Astrocyte (in vitro differentiated cells and primary cell): Measurements from ENCODE around the gene THRA. TPM values are rescaled to one million over a fixed set of nuclear protein-coding genes. Genes with fewer than 3 reads are reported as not detected.
A peak's percentile ranks its signal among the peaks of the same experiment; 100 is the strongest.

Experiments used
- DNase-seq: peaks from one replicate; pipeline ENCODE4 v3.0.0-alpha.2; 2010; ENCODE audit warnings: low read depth
- FAIRE-seq: peaks from 2 replicates; lab custom pipeline; 2011; peaks lifted over from hg19 to GRCh38; lab: Jason Lieb, UNC
- H2AFZ ChIP-seq: 2 replicates; pipeline ENCODE4 v1.6.0; 2012; ENCODE audit warnings: low read depth, low read length, inconsistent platforms
- H3K27ac ChIP-seq: 2 replicates; pipeline ENCODE4 v1.5.1; 2011; ENCODE audit warnings: low read depth, low read length, inconsistent platforms
- H3K27me3 ChIP-seq: 2 replicates; pipeline ENCODE4 v1.6.0; 2011; ENCODE audit warnings: low read length, inconsistent platforms; ENCODE audit not compliant: insufficient read depth
- H3K36me3 ChIP-seq: 2 replicates; pipeline ENCODE4 v1.5.1; 2011; ENCODE audit warnings: low read length, inconsistent platforms; ENCODE audit not compliant: insufficient read depth
- H3K4me1 ChIP-seq: 2 replicates; pipeline ENCODE4 v1.5.1; 2011; ENCODE audit warnings: low read length, inconsistent platforms; ENCODE audit not compliant: insufficient read depth
- H3K4me2 ChIP-seq: 2 replicates; pipeline ENCODE4 v1.6.0; 2012; ENCODE audit warnings: low read length, inconsistent platforms
- H3K4me3 ChIP-seq: 2 replicates; pipeline ENCODE4 v1.5.1; 2011; ENCODE audit warnings: low read depth, mild to moderate bottlenecking, low read length, inconsistent platforms; ENCODE audit not compliant: insufficient read depth
- H3K79me2 ChIP-seq: 2 replicates; pipeline ENCODE4 v1.6.0; 2012; ENCODE audit warnings: mild to moderate bottlenecking, low read length, inconsistent platforms; ENCODE audit not compliant: insufficient read depth
- H3K9ac ChIP-seq: 2 replicates; pipeline ENCODE4 v1.6.0; 2012; ENCODE audit warnings: mild to moderate bottlenecking, low read length, inconsistent platforms
- H3K9me3 ChIP-seq: 2 replicates; pipeline ENCODE4 v1.5.1; 2012; ENCODE audit warnings: low read depth, mild to moderate bottlenecking, low read length, inconsistent platforms; ENCODE audit not compliant: insufficient read depth
- H4K20me1 ChIP-seq: 2 replicates; pipeline ENCODE4 v1.6.0; 2012; ENCODE audit warnings: low read length, inconsistent platforms; ENCODE audit not compliant: insufficient read depth
- H3K27ac Mint-ChIP-seq: one replicate; pipeline ENCODE4 v1.8.0; 2021; ENCODE audit warnings: mild to moderate bottlenecking, mixed read lengths; ENCODE audit not compliant: unreplicated experiment
- H3K27me3 Mint-ChIP-seq: one replicate; pipeline ENCODE4 v1.8.0; 2021; ENCODE audit warnings: low read depth, mixed read lengths; ENCODE audit not compliant: unreplicated experiment
- H3K36me3 Mint-ChIP-seq: one replicate; pipeline ENCODE4 v1.8.0; 2021; ENCODE audit warnings: low read depth, mixed read lengths; ENCODE audit not compliant: unreplicated experiment
- H3K4me1 Mint-ChIP-seq: one replicate; pipeline ENCODE4 v1.8.0; 2021; ENCODE audit warnings: low read depth, mixed read lengths; ENCODE audit not compliant: unreplicated experiment
- H3K4me3 Mint-ChIP-seq: one replicate; pipeline ENCODE4 v1.8.0; 2021; ENCODE audit warnings: mild to moderate bottlenecking, moderate library complexity, mixed read lengths; ENCODE audit not compliant: unreplicated experiment
- H3K9me3 Mint-ChIP-seq: one replicate; pipeline ENCODE4 v1.8.0; 2021; ENCODE audit warnings: mild to moderate bottlenecking, mixed read lengths; ENCODE audit not compliant: unreplicated experiment
- EZH2 ChIP-seq: IDR thresholded peaks from 2 replicates; pipeline ENCODE4 v1.6.1; 2012; ENCODE audit warnings: mild to moderate bottlenecking, low read length, inconsistent platforms; ENCODE audit not compliant: insufficient read depth
- total RNA-seq: library from RNA; stranded (reverse); gene quantifications from 2 replicates; pipeline ENCODE4 v1.2.1, GENCODE V29; 2021
- TF ChIP-seq, protein P1 (sequence below): IDR thresholded peaks from 2 replicates; pipeline ENCODE4 v1.5.1; 2011; ENCODE audit warnings: low read depth, mild to moderate bottlenecking, inconsistent platforms, low read length, moderate library complexity; ENCODE audit not compliant: insufficient read depth

The THRA gene
- total RNA-seq, 1 donor from 2014 or later: 16.7 TPM

DNA sequence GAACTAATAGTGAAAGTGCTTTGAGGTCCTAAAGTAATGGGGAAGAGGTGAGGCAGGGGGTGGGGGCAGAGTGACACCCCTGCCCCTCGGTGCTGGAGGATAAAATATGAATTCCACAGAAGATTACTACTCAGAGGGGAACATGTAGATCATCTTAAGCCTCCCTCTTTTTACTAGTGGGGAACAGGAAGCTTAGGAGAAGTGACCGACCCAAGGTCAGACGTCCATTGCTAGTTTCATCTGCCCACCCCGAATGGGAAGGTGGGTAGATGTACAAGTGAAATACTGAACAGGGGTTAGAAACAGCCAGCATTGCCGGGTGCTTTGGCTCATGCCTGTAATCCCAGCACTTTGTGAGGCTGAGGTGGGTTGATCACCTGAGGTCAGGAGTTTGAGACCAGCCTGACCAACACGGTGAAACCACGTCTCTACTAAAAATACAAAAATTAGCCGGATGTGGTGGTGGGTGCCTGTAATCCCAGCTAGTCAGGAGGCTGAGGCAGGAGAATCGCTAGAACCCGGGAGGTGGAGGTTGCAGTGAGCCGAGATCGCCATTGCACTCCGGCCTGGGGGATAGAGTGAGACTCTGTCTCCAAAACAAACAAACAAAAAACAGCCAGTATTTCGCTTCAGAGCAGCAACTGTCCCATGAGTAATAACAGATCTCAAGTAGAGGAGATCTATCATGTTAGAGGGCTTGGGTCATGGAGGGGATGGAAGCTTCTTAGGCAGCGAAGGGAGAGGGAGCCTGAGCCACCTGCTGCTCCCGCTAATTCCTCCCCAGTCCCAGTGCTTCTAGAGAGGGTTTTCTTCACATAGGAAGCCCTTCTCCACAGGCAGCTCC is 38.8 kb downstream of the THRA start:
- no peaks in the 10 kb centered on the region for H3K9me3 Mint-ChIP-seq
- Histone ChIP-seq H3K27me3 (no peaks in the 10 kb centered on the region), H3K4me1 (peaks cover 34% of the 10 kb centered on the region), H3K4me3 (peak overlapping the region; percentile 74), H3K4me2 (peak overlapping the region; percentile 91), H3K79me2 (peaks cover 17% of the 10 kb centered on the region), H3K36me3 (no peaks in the 10 kb centered on the region), H3K9me3 (no peaks in the 10 kb centered on the region), H2AFZ (peak overlapping the region; percentile 42), H3K27ac (peak overlapping the region; percentile 96), H4K20me1 (no peaks in the 10 kb centered on the region), H3K9ac (peak overlapping the region; percentile 89)
- peaks cover 3% of the 10 kb centered on the region for H3K27me3 Mint-ChIP-seq
- no peak for FAIRE-seq
- H3K27ac Mint-ChIP-seq: peak overlapping the region; percentile 94
- peak overlapping the region; percentile 97 for H3K4me3 Mint-ChIP-seq
- no peak for DNase-seq
- H3K4me1 Mint-ChIP-seq: peaks cover 53% of the 10 kb centered on the region
- TF ChIP-seq EZH2: no peak
- TF ChIP-seq, protein P1, sequence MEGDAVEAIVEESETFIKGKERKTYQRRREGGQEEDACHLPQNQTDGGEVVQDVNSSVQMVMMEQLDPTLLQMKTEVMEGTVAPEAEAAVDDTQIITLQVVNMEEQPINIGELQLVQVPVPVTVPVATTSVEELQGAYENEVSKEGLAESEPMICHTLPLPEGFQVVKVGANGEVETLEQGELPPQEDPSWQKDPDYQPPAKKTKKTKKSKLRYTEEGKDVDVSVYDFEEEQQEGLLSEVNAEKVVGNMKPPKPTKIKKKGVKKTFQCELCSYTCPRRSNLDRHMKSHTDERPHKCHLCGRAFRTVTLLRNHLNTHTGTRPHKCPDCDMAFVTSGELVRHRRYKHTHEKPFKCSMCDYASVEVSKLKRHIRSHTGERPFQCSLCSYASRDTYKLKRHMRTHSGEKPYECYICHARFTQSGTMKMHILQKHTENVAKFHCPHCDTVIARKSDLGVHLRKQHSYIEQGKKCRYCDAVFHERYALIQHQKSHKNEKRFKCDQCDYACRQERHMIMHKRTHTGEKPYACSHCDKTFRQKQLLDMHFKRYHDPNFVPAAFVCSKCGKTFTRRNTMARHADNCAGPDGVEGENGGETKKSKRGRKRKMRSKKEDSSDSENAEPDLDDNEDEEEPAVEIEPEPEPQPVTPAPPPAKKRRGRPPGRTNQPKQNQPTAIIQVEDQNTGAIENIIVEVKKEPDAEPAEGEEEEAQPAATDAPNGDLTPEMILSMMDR: no peak
- H3K36me3 Mint-ChIP-seq: peaks cover 9% of the 10 kb centered on the region

DNA sequence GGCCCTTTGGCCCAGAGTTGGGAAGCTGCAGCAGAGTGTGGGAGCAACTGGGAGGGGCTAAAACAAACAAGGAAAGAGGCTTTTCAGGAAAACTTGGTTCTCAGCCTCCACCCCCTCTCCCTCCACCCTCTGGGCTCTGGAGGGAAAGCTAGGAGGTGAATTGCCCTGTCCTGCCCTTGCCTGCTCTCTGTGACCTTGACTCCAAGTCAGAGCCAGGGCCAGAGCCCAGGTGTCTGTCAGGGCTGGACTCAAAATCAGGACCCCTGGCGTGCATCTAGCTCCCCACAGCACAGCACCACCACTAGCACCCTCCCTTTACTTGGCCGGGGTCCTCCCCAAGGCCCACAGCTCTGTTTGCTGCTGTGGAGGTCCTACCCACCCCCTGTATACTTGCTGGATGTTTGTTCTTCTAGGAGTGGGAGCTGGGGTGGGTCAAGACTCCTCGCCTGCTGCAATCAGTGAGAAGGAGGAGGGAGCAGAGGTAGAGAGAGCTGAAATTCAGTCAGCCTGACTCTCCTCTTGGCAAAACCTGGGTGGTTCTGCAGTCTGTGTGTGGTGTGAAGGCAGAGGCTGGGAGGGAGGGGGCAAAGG is 40.4 kb downstream of the THRA start:
- peaks cover 15% of the 10 kb centered on the region for H3K79me2 ChIP-seq
- no peak for DNase-seq
- Mint-ChIP-seq H3K27me3 (peaks cover 3% of the 10 kb centered on the region), H3K9me3 (no peaks in the 10 kb centered on the region), H3K36me3 (peaks cover 3% of the 10 kb centered on the region), H3K4me1 (peaks cover 68% of the 10 kb centered on the region), H3K27ac (no peak overlapping the region), H3K4me3 (no peak overlapping the region)
- H4K20me1 ChIP-seq: no peaks in the 10 kb centered on the region
- H3K27me3 ChIP-seq: no peaks in the 10 kb centered on the region
- H3K36me3 ChIP-seq: no peaks in the 10 kb centered on the region
- H3K27ac ChIP-seq: no peak overlapping the region
- TF ChIP-seq EZH2: no peak
- TF ChIP-seq, protein P1: no peak
- H3K4me1 ChIP-seq: peaks cover 47% of the 10 kb centered on the region
- H3K9me3 ChIP-seq: no peaks in the 10 kb centered on the region
- no peak overlapping the region for H3K4me3 ChIP-seq
- H3K4me2 ChIP-seq: no peak overlapping the region
- no peak overlapping the region for H3K9ac ChIP-seq
- no peak overlapping the region for H2AFZ ChIP-seq
- FAIRE-seq: no peak

DNA sequence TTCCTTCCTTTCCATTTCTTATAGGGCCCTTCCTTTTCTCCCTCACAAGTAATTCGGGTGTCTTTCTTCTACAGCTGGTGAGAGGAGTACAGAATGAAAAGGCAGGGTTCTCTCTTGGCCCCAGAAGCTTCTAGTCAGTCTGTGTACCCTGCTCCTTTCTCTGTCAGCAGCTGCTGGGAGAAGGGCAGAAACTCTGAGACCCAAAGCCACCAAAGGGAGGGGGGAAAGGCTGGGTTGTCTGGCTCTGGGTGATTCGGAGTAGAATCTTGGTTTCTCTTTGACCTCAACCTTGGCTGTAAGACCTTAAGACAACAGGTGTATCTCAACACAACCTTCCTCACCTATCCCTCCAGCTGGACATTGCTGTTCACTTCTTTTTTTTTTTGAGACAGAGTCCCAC is 40.9 kb downstream of the THRA start:
- no peak for FAIRE-seq
- Histone ChIP-seq H3K36me3 (no peaks in the 10 kb centered on the region), H2AFZ (no peak overlapping the region), H4K20me1 (no peaks in the 10 kb centered on the region), H3K27ac (no peak overlapping the region), H3K4me3 (no peak overlapping the region), H3K27me3 (no peaks in the 10 kb centered on the region), H3K4me2 (no peak overlapping the region), H3K4me1 (peaks cover 46% of the 10 kb centered on the region), H3K79me2 (peaks cover 10% of the 10 kb centered on the region), H3K9me3 (no peaks in the 10 kb centered on the region), H3K9ac (no peak overlapping the region)
- TF ChIP-seq, protein P1: no peak
- H3K27me3 Mint-ChIP-seq: peaks cover 3% of the 10 kb centered on the region
- H3K4me3 Mint-ChIP-seq: no peak overlapping the region
- H3K9me3 Mint-ChIP-seq: no peaks in the 10 kb centered on the region
- no peak overlapping the region for H3K27ac Mint-ChIP-seq
- no peak for DNase-seq
- peaks cover 65% of the 10 kb centered on the region for H3K4me1 Mint-ChIP-seq
- peaks cover 1% of the 10 kb centered on the region for H3K36me3 Mint-ChIP-seq
